ENCODE data around the gene HOXA3. TPM values are rescaled to one million over a fixed set of nuclear protein-coding genes. Genes with fewer than 3 reads are reported as not detected.

HOXA3 gene
- total RNA-seq, 2 experiments from 2014 or later = not detected

- peaks cover 62% of the 10 kb centered on the region for H3K27me3 Mint-ChIP-seq
These were observed 47.9 kb downstream of the HOXA3 start for GRCh38 chr7:27104341-27105058.

GRCh38 chr7:27103489-27104226, 48.7 kb downstream of the HOXA3 start:
- no peak for DNase-seq
- Mint-ChIP-seq H3K4me1 (peaks cover 11% of the 10 kb centered on the region), H3K27ac (no peak overlapping the region), H3K4me3 (no peak overlapping the region), H3K9me3 (ENCODE audit: low read depth) (no peaks in the 10 kb centered on the region), H3K27me3 (peaks cover 71% of the 10 kb centered on the region), H3K36me3 (peaks cover 2% of the 10 kb centered on the region)
- ATAC-seq = no peak
- CTCF ChIA-PET = no interaction called here

More at GRCh38 chr7:27104341-27105058, 47.9 kb downstream of the HOXA3 start:
- Mint-ChIP-seq H3K36me3 (peaks cover 2% of the 10 kb centered on the region), H3K27ac (no peak overlapping the region), H3K4me3 (no peak overlapping the region), H3K4me1 (peaks cover 11% of the 10 kb centered on the region), H3K9me3 (ENCODE audit: low read depth) (no peaks in the 10 kb centered on the region)
- ATAC-seq (no peak), DNase-seq (no peak)
- CTCF ChIA-PET = interaction anchor here (2.4 kb wide), 1 partner anchor 47 kb away, joined by 6 read pairs; no protein-coding TSS in a partner anchor

GRCh38 chr7:27102581-27103442, 49.6 kb downstream of the HOXA3 start, which contains the start of gene HOXA2:
HOXA2 (minus strand) TSS chr7:27102683; CDS start chr7:27102500, 183 bp downstream.
- Mint-ChIP-seq H3K9me3 (ENCODE audit: low read depth) (no peaks in the 10 kb centered on the region), H3K36me3 (peaks cover 2% of the 10 kb centered on the region), H3K4me1 (peaks cover 11% of the 10 kb centered on the region), H3K4me3 (no peak within 1 kb of the TSS), H3K27ac (no peak within 1 kb of the TSS), H3K27me3 (peaks cover 78% of the 10 kb centered on the region)
- ATAC-seq (no peak), DNase-seq (no peak)
- CTCF ChIA-PET = no interaction called here

- H3K4me3 Mint-ChIP-seq = no peak overlapping the region
- CTCF ChIA-PET = no interaction called here
- ATAC-seq = no peak
These were observed 50.3 kb downstream of the HOXA3 start for GRCh38 chr7:27101957-27102580.

GRCh38 chr7:27101171-27101956, 51.0 kb downstream of the HOXA3 start:
- Mint-ChIP-seq H3K9me3 (ENCODE audit: low read depth) (no peaks in the 10 kb centered on the region), H3K27me3 (peaks cover 86% of the 10 kb centered on the region), H3K4me3 (no peak overlapping the region), H3K4me1 (peaks cover 16% of the 10 kb centered on the region), H3K27ac (no peak overlapping the region), H3K36me3 (peaks cover 6% of the 10 kb centered on the region)
- DNase-seq (no peak), ATAC-seq (no peak)
- CTCF ChIA-PET = no interaction called here

More at GRCh38 chr7:27101957-27102580, 50.3 kb downstream of the HOXA3 start:
- Mint-ChIP-seq H3K9me3 (ENCODE audit: low read depth) (no peaks in the 10 kb centered on the region), H3K4me1 (peaks cover 15% of the 10 kb centered on the region), H3K36me3 (peaks cover 6% of the 10 kb centered on the region), H3K27ac (no peak overlapping the region), H3K27me3 (peaks cover 86% of the 10 kb centered on the region)
- DNase-seq = no peak

- H3K4me1 Mint-ChIP-seq = peaks cover 17% of the 10 kb centered on the region
- H3K4me3 Mint-ChIP-seq = no peak overlapping the region
- DNase-seq (no peak), ATAC-seq (no peak)
- H3K27me3 Mint-ChIP-seq = peaks cover 82% of the 10 kb centered on the region
- no peak overlapping the region for H3K27ac Mint-ChIP-seq
- CTCF ChIA-PET = interaction anchor here (1.3 kb wide), 1 partner anchor 18 kb away, joined by 3 read pairs; no protein-coding TSS in a partner anchor
- H3K36me3 Mint-ChIP-seq = peaks cover 7% of the 10 kb centered on the region
- H3K9me3 Mint-ChIP-seq (ENCODE audit: low read depth) = no peaks in the 10 kb centered on the region
These were observed 51.7 kb downstream of the HOXA3 start for GRCh38 chr7:27100694-27101170.

- Mint-ChIP-seq H3K4me1 (peaks cover 23% of the 10 kb centered on the region), H3K27me3 (peaks cover 85% of the 10 kb centered on the region), H3K4me3 (no peak overlapping the region), H3K36me3 (peaks cover 8% of the 10 kb centered on the region), H3K9me3 (ENCODE audit: low read depth) (no peaks in the 10 kb centered on the region), H3K27ac (no peak overlapping the region)
- no peak for DNase-seq
- no peak for ATAC-seq
- CTCF ChIA-PET = interaction anchor here (1.3 to 1.4 kb wide), 2 partner anchors 19 to 35 kb away, joined by 3 read pairs; no protein-coding TSS in a partner anchor
These were observed 52.7 kb downstream of the HOXA3 start for GRCh38 chr7:27099453-27100370.

- Mint-ChIP-seq H3K27me3 (peaks cover 85% of the 10 kb centered on the region), H3K9me3 (ENCODE audit: low read depth) (no peaks in the 10 kb centered on the region)
These were observed 53.6 kb downstream of the HOXA3 start for GRCh38 chr7:27098578-27099451.

GRCh38 chr7:27097686-27098577, 54.5 kb downstream of the HOXA3 start:
- CTCF ChIA-PET = interaction anchor here (1.7 kb wide), 1 partner anchor 32 kb away, joined by 5 read pairs; the partner anchor contains the start of gene HOXA4
- Mint-ChIP-seq H3K27me3 (peaks cover 85% of the 10 kb centered on the region), H3K36me3 (peaks cover 6% of the 10 kb centered on the region), H3K27ac (no peak overlapping the region), H3K4me1 (peaks cover 22% of the 10 kb centered on the region), H3K9me3 (ENCODE audit: low read depth) (no peaks in the 10 kb centered on the region), H3K4me3 (peak overlapping the region; percentile 78)
- DNase-seq (no peak), ATAC-seq (no peak)

More at GRCh38 chr7:27098578-27099451, 53.6 kb downstream of the HOXA3 start:
- CTCF ChIA-PET = interaction anchor here (1.4 kb wide), 1 partner anchor 36 kb away, joined by 3 read pairs; no protein-coding TSS in a partner anchor
- H3K27ac Mint-ChIP-seq = no peak overlapping the region
- H3K36me3 Mint-ChIP-seq = peaks cover 8% of the 10 kb centered on the region
- ATAC-seq (no peak), DNase-seq (no peak)
- peaks cover 23% of the 10 kb centered on the region for H3K4me1 Mint-ChIP-seq
- H3K4me3 Mint-ChIP-seq = no peak overlapping the region

Data from activated CD8-positive, alpha-beta memory T cell treated with anti-CD3 and anti-CD28 coated beads, Interleukin-2, amount 10 ng/mL, durations not matched to agents 7 days and 5 days (primary cell).